Panc1 (cell line): ENCODE measurements around the gene CHST11.

Experiments used
- CTCF ChIP-seq: fragments of 450-650 bp; IDR thresholded peaks from 2 replicates; pipeline ENCODE4 v1.5.1; 2017; ENCODE audit warnings: mild to moderate bottlenecking
- POLR2AphosphoS5 ChIP-seq: IDR thresholded peaks from 2 replicates; pipeline ENCODE4 v1.6.1; 2012; ENCODE audit warnings: mild to moderate bottlenecking, low read depth, low read length, moderate library complexity
- SIN3A ChIP-seq: IDR thresholded peaks from 2 replicates; pipeline ENCODE4 v1.6.1; 2012; ENCODE audit warnings: low read depth, mild to moderate bottlenecking, low read length, moderate library complexity, borderline replicate concordance; ENCODE audit not compliant: insufficient read depth
- TCF7L2 ChIP-seq: IDR thresholded peaks from 2 replicates; pipeline ENCODE4 v1.6.1; 2011; ENCODE audit warnings: mild to moderate bottlenecking, low read depth, low read length, inconsistent platforms

DNA sequence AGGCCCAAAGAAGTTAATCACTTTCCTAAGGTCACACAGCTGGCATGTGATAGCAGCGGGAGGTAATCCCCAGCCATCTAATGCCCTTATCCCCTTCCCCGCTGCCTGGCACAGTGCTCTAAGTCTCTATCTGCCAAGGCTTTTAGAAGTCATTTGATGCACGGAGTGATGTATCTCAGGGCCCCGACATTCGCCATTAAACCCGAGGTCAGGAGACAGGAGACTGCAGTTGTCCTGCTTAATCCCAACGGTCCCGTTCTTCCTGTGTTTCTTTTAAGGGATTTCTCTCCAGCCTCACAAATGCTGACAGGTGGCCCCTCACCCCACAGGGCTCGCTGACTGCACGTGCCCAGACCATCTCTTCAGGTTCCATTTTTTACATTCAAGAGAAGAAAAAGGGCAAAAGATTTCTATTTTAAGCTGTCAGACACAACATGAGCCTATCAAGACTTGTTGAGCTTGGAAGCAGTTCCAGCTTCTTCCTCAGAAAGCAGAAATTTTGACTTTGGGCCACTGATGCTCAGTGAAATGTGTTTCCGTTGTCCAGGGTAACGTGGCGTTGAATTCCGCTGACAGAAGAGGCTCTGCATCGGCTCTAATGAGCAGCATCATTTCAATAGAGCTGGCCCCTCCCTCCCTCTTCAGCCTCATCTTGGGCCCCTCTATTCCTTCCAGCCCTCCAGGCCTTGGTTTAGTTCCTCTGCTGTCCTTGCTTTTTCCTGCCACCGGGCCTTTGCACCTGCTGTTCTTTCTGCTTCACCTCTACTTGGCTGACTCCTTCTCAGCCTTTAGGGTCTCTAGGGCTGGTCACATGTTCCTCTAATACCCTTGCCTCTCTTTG is 171.5 kb downstream of the CHST11 start:
- TF ChIP-seq SIN3A = no peak
- no peak for TF ChIP-seq CTCF
- TF ChIP-seq TCF7L2 = no peak
- TF ChIP-seq POLR2AphosphoS5 = no peak
